ENCODE measurements around the gene ANKRD40.

Gene ANKRD40

GRCh38 chr17:50668025-50668837 lies 39.5 kb downstream of the ANKRD40 start:
- DNase-seq, result no peak

GRCh38 chr17:50667259-50668024 lies 40.3 kb downstream of the ANKRD40 start:
- no peak for DNase-seq

GRCh38 chr17:50666316-50666715 lies 41.4 kb downstream of the ANKRD40 start:
- no peak for DNase-seq

- DNase-seq, result no peak
These were observed 41.9 kb downstream of the ANKRD40 start for GRCh38 chr17:50665838-50666237.

GRCh38 chr17:50664788-50665458 lies 42.8 kb downstream of the ANKRD40 start:
- DNase-seq, result no peak

- DNase-seq, result no peak
These were observed 43.8 kb downstream of the ANKRD40 start for GRCh38 chr17:50663812-50664374.

- DNase-seq, result no peak
These were observed 45.0 kb downstream of the ANKRD40 start for GRCh38 chr17:50662632-50663225.

GRCh38 chr17:50661795-50662391 lies 45.8 kb downstream of the ANKRD40 start:
- no peak for DNase-seq

- DNase-seq, result no peak
These were observed 46.4 kb downstream of the ANKRD40 start for GRCh38 chr17:50661348-50661747.

GRCh38 chr17:50660887-50661345 lies 46.8 kb downstream of the ANKRD40 start:
- DNase-seq, result no peak

- peak; percentile 30 for DNase-seq
These were observed 47.5 kb downstream of the ANKRD40 start for GRCh38 chr17:50660042-50660886.

GRCh38 chr17:50659179-50659578 lies 48.5 kb downstream of the ANKRD40 start:
- no peak for DNase-seq

- no peak for DNase-seq
These were observed 49.1 kb downstream of the ANKRD40 start for GRCh38 chr17:50658616-50659015.

GRCh38 chr17:50657627-50658026 lies 50.1 kb downstream of the ANKRD40 start:
- DNase-seq, result no peak

- DNase-seq, result no peak
These were observed 50.7 kb downstream of the ANKRD40 start for GRCh38 chr17:50657054-50657453.

- DNase-seq, result no peak
These were observed 51.2 kb downstream of the ANKRD40 start for GRCh38 chr17:50656509-50656908.

GRCh38 chr17:50653738-50654137 lies 54.0 kb downstream of the ANKRD40 start:
- DNase-seq, result no peak

- DNase-seq, result no peak
These were observed 56.1 kb downstream of the ANKRD40 start for GRCh38 chr17:50651661-50652060.

- no peak for DNase-seq
These were observed 58.4 kb downstream of the ANKRD40 start for GRCh38 chr17:50649042-50649908.

GRCh38 chr17:50647187-50647586 lies 60.5 kb downstream of the ANKRD40 start:
- DNase-seq, result no peak
